Neural cell (in vitro differentiated cells): Measurements from ENCODE around the gene AKR1C4. TPM values are rescaled to one million over a fixed set of nuclear protein-coding genes. Genes with fewer than 3 reads are reported as not detected.
"Not testable (repeated sequence)": the region's sequence is repeated elsewhere in the genome, so short reads cannot be mapped to it uniquely, and the experiment has no call there.

Experiments used
- H2AFZ ChIP-seq: fragments of 200-600, 300-800 bp; sonication (generic), shearing (Covaris generic); 2 replicates; pipeline ENCODE4 v1.6.0; 2014; ENCODE audit warnings: low read depth, mild to moderate bottlenecking, antibody characterized with exemption, low read length, moderate library complexity
- H3F3A ChIP-seq: fragments of 200-600 bp; shearing (Covaris generic); 2 replicates; pipeline ENCODE4 v1.6.1; 2016; ENCODE audit warnings: mild to moderate bottlenecking, moderate library complexity, mixed read lengths, antibody characterized with exemption, low read length; ENCODE audit not compliant: insufficient read depth, poor library complexity, severe bottlenecking
- H3K27ac ChIP-seq: fragments of 200-600, 300-800 bp; sonication (generic), shearing (Covaris generic); 2 replicates; pipeline ENCODE4 v1.5.1; 2014; ENCODE audit warnings: mild to moderate bottlenecking, low read length, moderate library complexity
- H3K27me3 ChIP-seq: fragments of 300-800, 200-600 bp; sonication (generic), shearing (Covaris generic); 2 replicates; pipeline ENCODE4 v1.6.0; 2014; ENCODE audit warnings: mild to moderate bottlenecking, low read depth, low read length, moderate library complexity; ENCODE audit not compliant: insufficient read depth
- H3K36me3 ChIP-seq: fragments of 300-800, 200-600 bp; sonication (generic), shearing (Covaris generic); 2 replicates; pipeline ENCODE4 v1.5.1; 2014; ENCODE audit warnings: mild to moderate bottlenecking, antibody characterized with exemption, low read length, moderate library complexity; ENCODE audit not compliant: insufficient read depth
- H3K4me2 ChIP-seq: fragments of 300-800, 200-600 bp; sonication (generic), shearing (Covaris generic); 2 replicates; pipeline ENCODE4 v1.6.0; 2014; ENCODE audit warnings: mild to moderate bottlenecking, low read length
- H3K4me3 ChIP-seq: fragments of 300-800, 200-600 bp; sonication (generic), shearing (Covaris generic); 2 replicates; pipeline ENCODE4 v1.5.1; 2014; ENCODE audit warnings: mild to moderate bottlenecking, low read length, moderate library complexity
- H3K79me2 ChIP-seq: fragments of 200-600 bp; shearing (Covaris generic); replicated peaks from 2 replicates; pipeline ENCODE4 v1.6.0; 2014; ENCODE audit warnings: mild to moderate bottlenecking, low read length, moderate library complexity; ENCODE audit not compliant: insufficient read depth
- H3K9ac ChIP-seq: fragments of 300-800, 200-600 bp; sonication (generic), shearing (Covaris generic); 2 replicates; pipeline ENCODE4 v1.6.1; 2016; ENCODE audit warnings: mild to moderate bottlenecking, low read length, mixed read lengths
- H3K9me2 ChIP-seq: fragments of 200-600 bp; shearing (Covaris generic); 2 replicates; pipeline ENCODE4 v1.6.1; 2016; ENCODE audit warnings: mild to moderate bottlenecking, low read length, mixed read lengths; ENCODE audit not compliant: insufficient read depth
- H3K9me3 ChIP-seq: fragments of 200-600, 300-800 bp; sonication (generic), shearing (Covaris generic); 2 replicates; pipeline ENCODE4 v1.6.1; 2016; ENCODE audit warnings: mild to moderate bottlenecking, mixed run types, low read length, moderate library complexity, mixed read lengths
- H4K20me1 ChIP-seq: fragments of 200-600 bp; shearing (Covaris generic); 2 replicates; pipeline ENCODE4 v1.6.1; 2016; ENCODE audit warnings: mild to moderate bottlenecking, mixed run types; ENCODE audit not compliant: insufficient read depth
- EP300 ChIP-seq: fragments of 450-650 bp; conservative IDR thresholded peaks from 2 replicates; pipeline ENCODE4 v1.6.1; 2014; ENCODE audit warnings: antibody characterized with exemption, mild to moderate bottlenecking, moderate library complexity; ENCODE audit not compliant: poor library complexity, severe bottlenecking
- EZH2 ChIP-seq: fragments of 200-600, 300-800 bp; shearing (Covaris generic), sonication (generic); IDR thresholded peaks from 2 replicates; pipeline ENCODE4 v1.6.1; 2014; ENCODE audit warnings: antibody characterized with exemption, low read length, borderline replicate concordance, mild to moderate bottlenecking; ENCODE audit not compliant: insufficient read depth, poor library complexity, severe bottlenecking
- MXI1 ChIP-seq: fragments of 450-650 bp; conservative IDR thresholded peaks from 2 replicates; pipeline ENCODE4 v1.6.1; 2014; ENCODE audit warnings: antibody characterized with exemption, mild to moderate bottlenecking; ENCODE audit not compliant: poor library complexity, severe bottlenecking
- POLR2AphosphoS5 ChIP-seq: IDR thresholded peaks from 2 replicates; pipeline ENCODE4 v1.6.1; 2012
- RAD21 ChIP-seq: fragments of 450-650 bp; conservative IDR thresholded peaks from 2 replicates; pipeline ENCODE4 v1.6.1; 2014; ENCODE audit warnings: antibody characterized with exemption, mild to moderate bottlenecking, moderate library complexity
- SMC3 ChIP-seq: fragments of 450-650 bp; conservative IDR thresholded peaks from 2 replicates; pipeline ENCODE4 v1.6.1; 2014; ENCODE audit warnings: antibody characterized with exemption, mild to moderate bottlenecking, moderate library complexity; ENCODE audit not compliant: poor library complexity
- TAF1 ChIP-seq: IDR thresholded peaks from 2 replicates; pipeline ENCODE4 v1.6.1; 2012; ENCODE audit warnings: low read depth
- polyA plus RNA-seq: library from polyadenylated mRNA; depleted of rRNA; stranded (reverse); fragments of >200 nt; gene quantifications from 2 replicates; pipeline ENCODE4 v1.2.3, GENCODE V29; 2014
- TF ChIP-seq, protein P1 (sequence below): fragments of 450-650 bp; IDR thresholded peaks from 2 replicates; pipeline ENCODE4 v1.5.1; 2014; ENCODE audit warnings: antibody characterized with exemption, mild to moderate bottlenecking, moderate library complexity; ENCODE audit not compliant: poor library complexity, severe bottlenecking
- TF ChIP-seq, protein P2 (sequence below): IDR thresholded peaks from 2 replicates; pipeline ENCODE4 v1.6.1; 2012; ENCODE audit warnings: borderline replicate concordance

AKR1C4 gene
- polyA plus RNA-seq, 1 donor from 2014 or later: not detected

DNA sequence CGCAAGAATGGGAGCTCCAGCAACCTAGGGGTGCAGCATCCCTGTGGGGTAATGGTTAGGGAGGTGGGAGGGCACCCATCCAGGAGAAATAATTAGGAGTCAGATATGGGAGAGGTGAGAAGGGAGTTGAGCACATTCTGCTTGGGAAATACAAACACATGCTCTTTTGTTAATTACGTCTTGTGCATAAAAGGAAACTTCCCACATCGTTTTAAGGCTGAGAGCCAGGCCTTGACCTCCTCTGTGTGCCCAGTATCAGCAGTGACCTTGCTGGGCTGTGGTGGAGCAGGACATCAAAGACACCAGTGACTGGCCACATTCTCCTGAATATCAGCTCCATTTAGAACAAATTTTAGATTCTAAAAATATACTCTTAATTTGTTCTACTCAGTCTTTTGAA, 22.6 kb downstream of the AKR1C4 start:
- H3F3A ChIP-seq: no peaks in the 10 kb centered on the region
- TF ChIP-seq, protein P1, sequence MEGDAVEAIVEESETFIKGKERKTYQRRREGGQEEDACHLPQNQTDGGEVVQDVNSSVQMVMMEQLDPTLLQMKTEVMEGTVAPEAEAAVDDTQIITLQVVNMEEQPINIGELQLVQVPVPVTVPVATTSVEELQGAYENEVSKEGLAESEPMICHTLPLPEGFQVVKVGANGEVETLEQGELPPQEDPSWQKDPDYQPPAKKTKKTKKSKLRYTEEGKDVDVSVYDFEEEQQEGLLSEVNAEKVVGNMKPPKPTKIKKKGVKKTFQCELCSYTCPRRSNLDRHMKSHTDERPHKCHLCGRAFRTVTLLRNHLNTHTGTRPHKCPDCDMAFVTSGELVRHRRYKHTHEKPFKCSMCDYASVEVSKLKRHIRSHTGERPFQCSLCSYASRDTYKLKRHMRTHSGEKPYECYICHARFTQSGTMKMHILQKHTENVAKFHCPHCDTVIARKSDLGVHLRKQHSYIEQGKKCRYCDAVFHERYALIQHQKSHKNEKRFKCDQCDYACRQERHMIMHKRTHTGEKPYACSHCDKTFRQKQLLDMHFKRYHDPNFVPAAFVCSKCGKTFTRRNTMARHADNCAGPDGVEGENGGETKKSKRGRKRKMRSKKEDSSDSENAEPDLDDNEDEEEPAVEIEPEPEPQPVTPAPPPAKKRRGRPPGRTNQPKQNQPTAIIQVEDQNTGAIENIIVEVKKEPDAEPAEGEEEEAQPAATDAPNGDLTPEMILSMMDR: no peak
- TF ChIP-seq SMC3: no peak
- TF ChIP-seq, protein P2, sequence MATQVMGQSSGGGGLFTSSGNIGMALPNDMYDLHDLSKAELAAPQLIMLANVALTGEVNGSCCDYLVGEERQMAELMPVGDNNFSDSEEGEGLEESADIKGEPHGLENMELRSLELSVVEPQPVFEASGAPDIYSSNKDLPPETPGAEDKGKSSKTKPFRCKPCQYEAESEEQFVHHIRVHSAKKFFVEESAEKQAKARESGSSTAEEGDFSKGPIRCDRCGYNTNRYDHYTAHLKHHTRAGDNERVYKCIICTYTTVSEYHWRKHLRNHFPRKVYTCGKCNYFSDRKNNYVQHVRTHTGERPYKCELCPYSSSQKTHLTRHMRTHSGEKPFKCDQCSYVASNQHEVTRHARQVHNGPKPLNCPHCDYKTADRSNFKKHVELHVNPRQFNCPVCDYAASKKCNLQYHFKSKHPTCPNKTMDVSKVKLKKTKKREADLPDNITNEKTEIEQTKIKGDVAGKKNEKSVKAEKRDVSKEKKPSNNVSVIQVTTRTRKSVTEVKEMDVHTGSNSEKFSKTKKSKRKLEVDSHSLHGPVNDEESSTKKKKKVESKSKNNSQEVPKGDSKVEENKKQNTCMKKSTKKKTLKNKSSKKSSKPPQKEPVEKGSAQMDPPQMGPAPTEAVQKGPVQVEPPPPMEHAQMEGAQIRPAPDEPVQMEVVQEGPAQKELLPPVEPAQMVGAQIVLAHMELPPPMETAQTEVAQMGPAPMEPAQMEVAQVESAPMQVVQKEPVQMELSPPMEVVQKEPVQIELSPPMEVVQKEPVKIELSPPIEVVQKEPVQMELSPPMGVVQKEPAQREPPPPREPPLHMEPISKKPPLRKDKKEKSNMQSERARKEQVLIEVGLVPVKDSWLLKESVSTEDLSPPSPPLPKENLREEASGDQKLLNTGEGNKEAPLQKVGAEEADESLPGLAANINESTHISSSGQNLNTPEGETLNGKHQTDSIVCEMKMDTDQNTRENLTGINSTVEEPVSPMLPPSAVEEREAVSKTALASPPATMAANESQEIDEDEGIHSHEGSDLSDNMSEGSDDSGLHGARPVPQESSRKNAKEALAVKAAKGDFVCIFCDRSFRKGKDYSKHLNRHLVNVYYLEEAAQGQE: no peak
- TF ChIP-seq EZH2: no peak
- TF ChIP-seq RAD21: no peak
- no peak for TF ChIP-seq TAF1
- no peak for TF ChIP-seq MXI1
- TF ChIP-seq POLR2AphosphoS5: no peak
- no peak for TF ChIP-seq EP300
- H3K27ac ChIP-seq: no peak overlapping the region
- H3K36me3 ChIP-seq: no peaks in the 10 kb centered on the region
- H3K4me3 ChIP-seq: no peak overlapping the region
- no peaks in the 10 kb centered on the region for H4K20me1 ChIP-seq
- H3K27me3 ChIP-seq: no peaks in the 10 kb centered on the region
- no peaks in the 10 kb centered on the region for H3K9me2 ChIP-seq
- no peaks in the 10 kb centered on the region for H3K9me3 ChIP-seq
- H3K9ac ChIP-seq: no peak overlapping the region
- H2AFZ ChIP-seq: no peak overlapping the region
- no peak overlapping the region for H3K4me2 ChIP-seq
- no peaks in the 10 kb centered on the region for H3K79me2 ChIP-seq

DNA sequence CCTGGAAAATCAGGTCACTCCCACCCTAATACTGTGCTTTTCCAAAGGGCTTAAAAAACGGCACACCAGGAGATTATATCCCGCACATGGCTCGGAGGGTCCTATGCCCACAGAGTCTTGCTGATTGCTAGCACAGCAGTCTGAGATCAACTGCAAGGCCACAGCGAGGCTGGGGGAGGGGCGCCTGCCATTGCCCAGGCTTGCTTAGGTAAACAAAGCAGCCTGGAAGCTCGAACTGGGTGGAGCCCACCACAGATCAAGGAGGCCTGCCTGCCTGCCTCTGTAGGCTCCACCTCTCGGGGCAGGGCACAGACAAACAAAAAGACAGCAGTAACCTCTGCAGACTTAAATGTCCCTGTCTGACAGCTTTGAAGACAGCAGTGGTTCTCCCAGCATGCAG, 26.3 kb downstream of the AKR1C4 start:
- not testable (repeated sequence) for H3K27ac ChIP-seq, H2AFZ ChIP-seq, H3K4me3 ChIP-seq, H3K9me2 ChIP-seq, H3F3A ChIP-seq, H3K79me2 ChIP-seq, H3K4me2 ChIP-seq, H4K20me1 ChIP-seq, H3K9ac ChIP-seq, H3K9me3 ChIP-seq, H3K36me3 ChIP-seq, H3K27me3 ChIP-seq

DNA sequence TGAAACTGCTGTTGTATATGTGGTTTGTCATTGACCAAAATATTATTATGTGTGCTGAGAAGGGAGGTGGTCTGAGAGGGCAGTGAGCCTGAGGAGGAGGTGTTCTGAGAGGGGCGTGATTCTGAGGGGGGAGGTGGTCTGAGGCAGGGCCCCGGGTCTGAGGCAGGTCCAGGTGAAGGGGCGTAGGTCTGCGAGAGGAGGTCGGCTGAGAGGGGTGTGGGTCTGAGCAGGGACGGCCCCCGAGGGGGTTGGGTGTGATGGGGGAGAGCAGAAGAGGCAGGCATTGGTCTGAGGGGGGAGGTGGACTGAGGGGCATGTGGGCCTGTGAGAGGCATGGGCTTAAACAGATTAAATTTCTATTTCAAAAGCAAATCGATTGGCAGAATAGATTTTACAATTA, 32.4 kb downstream of the AKR1C4 start:
- Histone ChIP-seq H4K20me1 (no peaks in the 10 kb centered on the region), H3F3A (no peaks in the 10 kb centered on the region), H3K4me2 (no peak overlapping the region), H3K9me3 (no peaks in the 10 kb centered on the region), H3K36me3 (no peaks in the 10 kb centered on the region), H3K9me2 (no peaks in the 10 kb centered on the region), H3K9ac (no peak overlapping the region), H3K4me3 (no peak overlapping the region), H3K79me2 (no peaks in the 10 kb centered on the region), H2AFZ (no peak overlapping the region), H3K27me3 (no peaks in the 10 kb centered on the region), H3K27ac (no peak overlapping the region)
- no peak for TF ChIP-seq MXI1
